GM21447 (cell line): ENCODE data around the gene CCDC197.
A peak's percentile ranks its signal among the peaks of the same experiment; 100 is the strongest.

Experiments
- ATAC-seq: cut with Tn5 transposase; IDR thresholded peaks from one replicate; pipeline ENCODE4 v1.9.1; 2021; ENCODE audit not compliant: unreplicated experiment

Gene CCDC197

GRCh38 chr14:93977171-93977570, 19.9 kb upstream of the CCDC197 start:
- ATAC-seq = no peak

DNA sequence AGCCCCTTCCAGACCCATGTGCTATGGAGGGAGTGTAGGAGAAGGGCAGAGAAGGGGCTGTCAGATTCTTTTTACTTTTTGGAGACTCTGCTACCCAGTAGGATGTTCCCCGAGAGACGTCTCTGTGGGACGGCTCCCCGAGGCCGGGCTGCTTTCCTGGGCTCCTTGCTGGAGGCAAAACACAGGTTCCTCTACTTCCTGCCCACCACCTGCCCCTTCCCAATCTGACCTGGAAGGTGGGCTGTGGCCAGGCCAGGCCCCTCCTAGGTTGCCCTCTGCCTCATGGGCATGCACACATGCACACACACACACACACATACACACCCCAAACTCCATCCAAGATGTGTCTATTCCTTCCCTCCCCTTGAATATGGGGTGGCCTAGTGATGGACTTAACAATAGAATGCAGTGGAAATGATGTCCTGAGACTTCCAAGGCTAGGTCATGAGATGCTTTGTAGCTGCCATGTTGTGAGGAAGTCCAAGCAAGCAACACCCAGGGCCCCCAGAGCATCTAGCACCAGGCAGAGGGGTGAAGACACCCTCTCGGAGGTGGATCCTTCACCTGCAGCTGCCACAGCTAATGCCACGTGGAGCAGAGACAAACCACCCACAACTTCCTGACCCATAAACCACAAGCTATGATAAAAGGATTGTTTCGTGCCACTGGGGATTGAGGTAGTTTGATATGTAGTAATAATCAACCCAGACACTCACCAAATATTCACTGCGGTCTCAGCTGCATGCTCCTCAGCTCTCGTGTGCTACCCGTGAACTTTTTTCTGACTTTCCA, 19.1 kb upstream of the CCDC197 start:
- peak; percentile 45 for ATAC-seq

GRCh38 chr14:93978735-93979134, 18.4 kb upstream of the CCDC197 start:
- ATAC-seq = no peak

- ATAC-seq = no peak
Observed at GRCh38 chr14:93980456-93981201, 16.5 kb upstream of the CCDC197 start.

DNA sequence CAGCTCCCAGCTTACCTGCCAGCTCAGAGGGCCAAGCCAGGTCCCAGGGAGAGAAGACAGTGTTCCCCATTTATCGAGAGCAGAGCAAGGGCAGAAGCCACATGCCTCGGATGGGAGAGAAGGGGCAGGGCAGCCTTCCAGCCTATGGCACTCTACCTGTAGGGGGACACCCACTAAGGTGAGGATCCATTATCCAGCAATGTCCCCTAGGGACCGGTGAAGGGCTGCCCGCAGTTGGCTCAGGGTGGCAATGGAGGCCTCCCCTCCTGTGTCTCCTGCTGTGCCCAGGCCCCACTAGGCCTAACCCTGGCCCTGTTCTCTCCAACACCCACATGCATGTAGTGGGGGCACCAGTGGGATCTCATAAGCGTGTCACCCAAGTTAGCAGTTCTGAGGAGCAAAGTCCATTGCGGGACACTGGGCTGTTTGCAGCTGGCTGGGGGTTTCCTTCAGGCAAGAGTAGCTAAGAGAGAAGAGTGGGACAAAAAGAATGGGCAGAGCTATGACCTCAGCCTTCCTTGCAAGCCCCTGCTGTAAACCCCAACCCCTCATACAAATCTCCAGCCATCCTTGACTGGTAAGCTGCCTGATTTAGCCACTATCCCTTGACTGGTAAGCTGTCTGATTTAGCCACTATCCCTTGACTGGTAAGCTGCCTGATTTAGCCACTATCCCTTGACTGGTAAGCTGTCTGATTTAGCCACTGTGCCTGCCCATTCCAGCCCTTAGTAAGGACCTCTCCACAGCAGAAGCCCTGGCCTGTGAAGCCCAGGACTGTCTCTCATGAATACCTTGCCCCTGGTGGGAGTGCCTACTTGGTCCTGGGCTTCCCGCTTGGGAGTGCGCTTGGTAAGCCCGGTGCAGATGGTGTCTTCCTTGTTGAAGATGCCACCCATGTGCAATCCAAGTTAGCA, 15.5 kb upstream of the CCDC197 start:
- ATAC-seq = no peak

DNA sequence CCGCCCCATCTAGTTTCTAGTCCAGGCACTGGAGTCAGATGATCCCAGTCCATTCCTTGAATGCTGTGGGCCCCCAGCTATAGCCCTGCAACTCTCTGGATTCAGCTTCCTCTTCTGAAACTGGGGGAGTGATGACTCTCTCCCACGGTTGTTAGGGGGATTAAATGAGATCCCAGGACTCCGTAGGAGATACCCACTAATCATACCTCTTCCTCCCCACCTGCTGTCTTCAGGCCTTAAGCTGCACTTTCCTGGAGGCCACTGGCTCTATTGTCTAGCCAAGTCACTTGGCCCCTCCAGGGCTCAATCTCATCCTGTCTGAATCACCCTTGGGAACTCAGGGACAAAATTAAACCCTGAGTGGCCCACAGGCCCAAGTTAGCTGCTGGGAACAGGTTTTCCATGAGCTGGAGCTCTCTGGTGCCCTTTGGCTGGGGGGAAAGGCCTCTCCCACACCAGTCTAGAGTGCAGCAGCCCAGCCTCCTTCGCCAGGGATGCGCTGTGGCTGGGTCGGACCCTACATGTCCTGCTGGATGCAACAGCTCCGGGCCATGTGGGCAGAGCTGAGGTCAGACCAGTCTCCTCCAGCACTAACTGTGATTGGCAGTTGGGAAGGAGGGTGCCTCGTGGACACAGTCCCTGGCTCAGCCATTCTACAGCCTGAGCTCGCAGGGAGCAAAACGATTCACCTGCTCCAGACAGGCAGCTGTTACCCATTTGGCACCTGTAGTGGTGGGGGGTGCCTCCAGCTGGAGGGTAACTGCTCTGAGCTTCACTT, 14.7 kb upstream of the CCDC197 start:
- no peak for ATAC-seq

DNA sequence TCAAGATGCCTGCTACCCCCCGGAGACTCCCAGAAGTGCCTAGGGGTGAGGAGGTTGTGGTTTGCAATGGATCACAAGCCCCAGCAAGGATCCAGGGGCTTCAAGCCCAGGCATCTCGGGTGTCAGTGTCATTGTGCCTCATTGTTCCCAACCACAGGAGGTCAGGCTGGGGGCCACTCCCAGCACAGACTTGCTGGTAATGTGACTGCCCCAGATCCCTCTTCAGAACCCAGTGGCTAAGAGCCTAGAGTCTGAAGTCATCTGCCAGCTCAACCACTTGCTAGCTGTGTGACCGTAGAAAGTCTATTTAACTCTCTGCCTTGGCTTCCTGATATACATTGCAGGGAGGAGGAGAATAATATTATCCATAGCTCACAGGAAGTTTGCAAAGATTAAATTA, 13.0 kb upstream of the CCDC197 start:
- ATAC-seq = no peak

- ATAC-seq = no peak
Observed at GRCh38 chr14:93984987-93985410, 12.1 kb upstream of the CCDC197 start.

GRCh38 chr14:93986955-93987354, 10.1 kb upstream of the CCDC197 start:
- ATAC-seq = no peak

GRCh38 chr14:93987376-93987775, 9.7 kb upstream of the CCDC197 start:
- ATAC-seq = no peak

DNA sequence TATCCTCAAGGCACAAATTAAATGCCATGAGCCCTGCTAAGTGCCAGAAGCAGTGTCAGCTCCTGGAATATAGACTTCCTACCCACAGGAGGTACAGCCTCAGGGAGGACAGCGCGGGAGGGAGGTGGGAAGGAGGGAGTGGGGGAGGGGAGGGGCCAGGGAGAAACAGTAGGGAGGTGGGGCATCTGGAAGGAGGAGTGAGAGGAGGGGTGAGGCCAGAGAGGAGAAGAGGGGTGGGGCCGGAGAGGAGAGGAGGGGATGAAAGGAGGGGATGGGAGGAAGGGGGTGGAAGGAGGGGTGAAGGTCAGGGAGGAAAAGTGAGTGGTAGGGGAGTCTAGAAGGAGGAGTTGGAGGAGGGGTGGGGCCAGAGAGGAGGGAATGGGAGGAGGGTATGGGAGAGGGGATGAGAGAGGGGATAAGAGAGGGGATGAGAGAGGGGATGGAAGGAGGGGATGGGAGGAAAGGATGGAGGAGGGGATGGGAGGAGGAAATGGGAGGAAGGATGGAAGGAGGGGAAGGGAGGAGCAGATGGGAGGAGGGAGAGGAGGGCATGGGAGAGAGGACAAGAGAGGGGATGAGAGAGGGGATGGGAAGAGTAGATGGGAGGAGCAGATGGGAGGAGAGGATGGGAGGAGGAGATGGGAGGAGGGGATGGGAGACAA, 9.2 kb upstream of the CCDC197 start:
- ATAC-seq = no peak

GRCh38 chr14:93989939-93990338, 7.2 kb upstream of the CCDC197 start:
- peak; percentile 64 for ATAC-seq

DNA sequence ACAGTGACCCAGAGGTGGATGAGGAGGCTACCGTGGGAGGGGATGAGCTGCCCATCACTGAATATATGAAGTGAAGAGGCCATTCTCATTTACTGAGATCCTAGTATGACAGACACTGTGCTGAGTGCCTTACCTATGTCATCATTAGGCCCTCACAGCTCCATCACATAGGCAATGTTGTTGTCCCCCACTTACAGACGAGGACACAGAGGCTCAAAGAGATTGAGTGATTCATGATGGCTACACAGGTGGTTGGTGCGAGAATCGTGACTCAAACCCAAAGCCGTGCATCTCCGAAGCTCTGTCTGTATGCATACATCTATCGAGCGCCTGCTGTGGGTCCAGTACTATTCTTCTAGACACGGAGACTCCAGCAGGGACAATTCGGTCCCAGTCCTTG, 5.9 kb upstream of the CCDC197 start:
- ATAC-seq = no peak

- ATAC-seq = no peak
Observed at GRCh38 chr14:93991649-93992048, 5.5 kb upstream of the CCDC197 start.

DNA sequence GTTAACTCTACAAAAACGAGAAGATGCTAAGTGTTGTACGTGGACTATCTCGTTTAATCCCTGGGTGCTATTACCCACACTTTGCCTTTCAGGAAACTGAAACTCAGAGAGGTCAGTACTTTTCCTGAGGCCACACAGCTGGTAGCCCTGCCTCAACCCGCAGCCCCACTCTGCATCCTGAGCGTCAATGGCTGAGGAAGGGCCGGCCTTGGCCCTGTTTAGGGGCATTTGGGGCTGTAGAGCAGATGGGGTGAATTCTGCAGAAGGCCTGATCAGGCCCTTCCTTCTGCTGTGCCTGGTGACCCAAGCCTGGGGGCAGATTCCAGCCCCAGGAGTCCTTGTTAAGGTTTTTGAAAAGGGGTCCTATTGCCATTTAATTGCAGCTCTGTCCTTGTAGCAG, 3.7 kb upstream of the CCDC197 start:
- no peak for ATAC-seq

- no peak for ATAC-seq
Observed at GRCh38 chr14:93994919-93995682, 2.0 kb upstream of the CCDC197 start.

DNA sequence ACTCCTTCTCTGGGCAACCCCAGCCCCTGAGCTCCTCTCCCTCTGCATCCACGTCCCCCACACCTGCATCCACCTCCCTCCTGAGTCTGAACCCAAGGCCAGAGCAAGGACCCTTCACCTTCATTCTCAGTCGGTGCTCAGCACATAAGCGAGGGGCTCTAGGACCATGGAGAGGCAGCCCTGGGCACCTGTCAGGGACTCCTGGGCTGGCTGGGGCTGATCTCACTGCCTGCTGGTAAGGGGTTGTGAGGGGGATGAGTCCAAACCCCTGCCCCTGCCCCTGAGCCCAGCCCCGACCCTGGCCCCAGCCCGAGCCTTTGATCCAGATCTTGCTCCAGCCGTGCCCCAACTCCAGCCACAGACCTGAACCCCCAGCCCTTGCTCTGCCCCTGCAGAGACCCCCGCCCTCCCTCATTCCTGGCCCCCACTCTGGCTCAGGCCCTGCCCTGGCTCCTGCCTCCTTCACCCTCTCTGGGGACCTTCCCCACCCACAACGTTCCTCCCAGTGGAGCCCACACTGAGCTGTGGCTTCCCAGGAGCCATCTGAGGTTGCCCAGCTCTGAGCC, 888 bp upstream of the CCDC197 start:
- ATAC-seq = no peak

DNA sequence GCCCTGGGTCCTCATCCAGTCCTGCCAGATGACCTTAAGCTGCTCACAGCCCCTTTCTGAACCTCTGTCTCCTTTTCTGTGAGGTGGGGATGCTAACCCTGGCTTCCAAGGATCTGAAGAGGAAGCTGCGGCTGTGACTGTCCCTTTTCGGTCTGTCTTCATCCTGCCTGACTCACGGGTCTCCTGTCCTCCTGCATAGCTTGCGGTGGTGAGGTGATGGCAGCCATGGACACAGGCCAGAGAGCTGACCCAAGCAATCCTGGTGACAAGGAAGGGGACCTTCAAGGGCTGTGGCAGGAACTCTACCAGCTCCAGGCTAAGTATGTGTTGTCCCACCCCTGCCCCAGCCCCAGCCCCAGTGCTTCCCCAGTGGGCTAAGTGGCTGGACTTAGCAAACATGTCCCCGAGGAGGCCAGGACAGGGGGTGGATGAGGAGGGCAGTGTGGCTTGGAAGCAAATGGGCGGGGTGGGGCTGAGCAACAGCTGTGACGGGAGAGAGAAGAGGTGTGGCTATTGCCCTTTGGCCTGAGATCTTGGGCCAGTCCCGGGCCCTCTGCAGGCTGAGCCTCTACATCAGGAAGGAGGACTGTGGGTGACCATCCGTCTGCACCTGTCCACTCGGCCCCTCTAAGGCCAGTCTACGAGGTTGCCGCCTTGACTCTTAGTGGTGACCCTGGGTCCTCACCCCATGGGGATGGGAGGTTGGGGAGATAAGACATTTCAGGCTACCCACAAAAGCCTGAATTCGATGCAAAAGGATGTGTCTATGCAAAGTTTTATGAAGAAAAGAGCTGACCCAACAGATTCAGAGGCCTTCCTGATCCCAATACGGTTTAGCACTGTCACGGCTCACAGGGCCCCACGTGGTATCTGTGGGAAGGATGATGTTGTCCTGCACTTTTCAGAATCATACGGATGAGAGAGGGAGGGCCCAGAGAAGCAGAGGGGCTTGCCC, 1.1 kb downstream of the CCDC197 start:
- no peak for ATAC-seq
